GM12801 (cell line): ENCODE data around the gene BRINP1.

Experiments used
- CTCF ChIP-seq: IDR thresholded peaks from one replicate; pipeline ENCODE4 v1.5.1; 2011; ENCODE audit warnings: control low read depth; ENCODE audit not compliant: insufficient read length; ENCODE audit errors: extremely low read depth

The BRINP1 gene

GRCh38 chr9:119366909-119367682 is 2.1 kb downstream of the BRINP1 start:
- no peak for TF ChIP-seq CTCF

GRCh38 chr9:119365291-119366027 is 3.8 kb downstream of the BRINP1 start:
- TF ChIP-seq CTCF: no peak

- TF ChIP-seq CTCF: no peak
These were observed 9.0 kb downstream of the BRINP1 start for GRCh38 chr9:119360237-119360636.

- no peak for TF ChIP-seq CTCF
These were observed 11.7 kb downstream of the BRINP1 start for GRCh38 chr9:119357336-119358096.

GRCh38 chr9:119349351-119349825 is 19.8 kb downstream of the BRINP1 start:
- TF ChIP-seq CTCF: no peak

GRCh38 chr9:119343059-119343990 is 25.9 kb downstream of the BRINP1 start:
- TF ChIP-seq CTCF: no peak
